Measurements from ENCODE around the gene PCDHA6.
"Not testable (repeated sequence)": the region's sequence is repeated elsewhere in the genome, so short reads cannot be mapped to it uniquely, and the experiment has no call there.

PCDHA6 gene

GRCh38 chr5:140800816-140801493 lies 26.8 kb upstream of the PCDHA6 start, which contains the start of gene PCDHA3:
TSS of gene PCDHA3 (plus strand) at chr5:140801057.
- H3K27me3 ChIP-seq (ENCODE audit: insufficient read depth, low read length): no peaks in the 10 kb centered on the region
- no peaks in the 10 kb centered on the region for H3K36me3 ChIP-seq (ENCODE audit: insufficient read depth, low read depth, low read length)
- H3K27ac ChIP-seq (ENCODE audit: low read length): no peak within 1 kb of the TSS
- H3K4me1 ChIP-seq (ENCODE audit: insufficient read depth, low read length): no peaks in the 10 kb centered on the region
- H3K9ac ChIP-seq (ENCODE audit: low read depth, low read length): no peak within 1 kb of the TSS
- H3K4me3 ChIP-seq (ENCODE audit: low read length): no peak within 1 kb of the TSS
- H3K9me3 ChIP-seq (ENCODE audit: insufficient read depth, low read depth, low read length): peaks cover 69% of the 10 kb centered on the region; the same call in 1 of the 2 replicates

- Histone ChIP-seq H3K4me3 (ENCODE audit: low read length) (no peak overlapping the region), H3K9me3 (ENCODE audit: insufficient read depth, low read depth, low read length) (peaks cover 69% of the 10 kb centered on the region; the same call in 1 of the 2 replicates), H3K36me3 (ENCODE audit: insufficient read depth, low read depth, low read length) (no peaks in the 10 kb centered on the region), H3K27me3 (ENCODE audit: insufficient read depth, low read length) (no peaks in the 10 kb centered on the region), H3K9ac (ENCODE audit: low read depth, low read length) (no peak overlapping the region), H3K4me1 (ENCODE audit: insufficient read depth, low read length) (no peaks in the 10 kb centered on the region), H3K27ac (ENCODE audit: low read length) (no peak overlapping the region)
Observed at GRCh38 chr5:140801494-140801841, 26.3 kb upstream of the PCDHA6 start.

- H3K4me3 ChIP-seq (ENCODE audit: low read length); H3K9ac ChIP-seq (ENCODE audit: low read depth, low read length); H3K27ac ChIP-seq (ENCODE audit: low read length); H3K27me3 ChIP-seq (ENCODE audit: insufficient read depth, low read length); H3K36me3 ChIP-seq (ENCODE audit: insufficient read depth, low read depth, low read length); H3K4me1 ChIP-seq (ENCODE audit: insufficient read depth, low read length): not testable (repeated sequence)
- H3K9me3 ChIP-seq (ENCODE audit: insufficient read depth, low read depth, low read length): peaks cover 67% of the 10 kb centered on the region; the same call in 1 of the 2 replicates
Observed at GRCh38 chr5:140802381-140802780, 25.4 kb upstream of the PCDHA6 start.

GRCh38 chr5:140802781-140803271 lies 24.9 kb upstream of the PCDHA6 start:
- no peaks in the 10 kb centered on the region for H3K27me3 ChIP-seq (ENCODE audit: insufficient read depth, low read length)
- H3K27ac ChIP-seq (ENCODE audit: low read length): no peak overlapping the region
- no peaks in the 10 kb centered on the region for H3K36me3 ChIP-seq (ENCODE audit: insufficient read depth, low read depth, low read length)
- no peak overlapping the region for H3K4me3 ChIP-seq (ENCODE audit: low read length)
- peaks cover 63% of the 10 kb centered on the region; the same call in 1 of the 2 replicates for H3K9me3 ChIP-seq (ENCODE audit: insufficient read depth, low read depth, low read length)
- no peaks in the 10 kb centered on the region for H3K4me1 ChIP-seq (ENCODE audit: insufficient read depth, low read length)
- no peak overlapping the region for H3K9ac ChIP-seq (ENCODE audit: low read depth, low read length)

- H3K9me3 ChIP-seq (ENCODE audit: insufficient read depth, low read depth, low read length): peaks cover 32% of the 10 kb centered on the region; the same call in 1 of the 2 replicates
- no peaks in the 10 kb centered on the region for H3K36me3 ChIP-seq (ENCODE audit: insufficient read depth, low read depth, low read length)
- H3K9ac ChIP-seq (ENCODE audit: low read depth, low read length): no peak within 1 kb of the TSS
- no peaks in the 10 kb centered on the region for H3K4me1 ChIP-seq (ENCODE audit: insufficient read depth, low read length)
- H3K27me3 ChIP-seq (ENCODE audit: insufficient read depth, low read length): no peaks in the 10 kb centered on the region
- H3K4me3 ChIP-seq (ENCODE audit: low read length): peak within 1 kb of the TSS; percentile 38
- no peak within 1 kb of the TSS for H3K27ac ChIP-seq (ENCODE audit: low read length)
Observed at GRCh38 chr5:140806834-140807775, 20.7 kb upstream of the PCDHA6 start, which contains the start of gene PCDHA4. TSS of gene PCDHA4 (plus strand) at chr5:140807068.

- H3K27ac ChIP-seq (ENCODE audit: low read length); H3K27me3 ChIP-seq (ENCODE audit: insufficient read depth, low read length); H3K4me1 ChIP-seq (ENCODE audit: insufficient read depth, low read length); H3K36me3 ChIP-seq (ENCODE audit: insufficient read depth, low read depth, low read length); H3K9ac ChIP-seq (ENCODE audit: low read depth, low read length); H3K4me3 ChIP-seq (ENCODE audit: low read length): not testable (repeated sequence)
- H3K9me3 ChIP-seq (ENCODE audit: insufficient read depth, low read depth, low read length): peaks cover 29% of the 10 kb centered on the region; the same call in 1 of the 2 replicates
Observed at GRCh38 chr5:140808241-140808888, 19.4 kb upstream of the PCDHA6 start.

GRCh38 chr5:140808889-140809291 lies 18.9 kb upstream of the PCDHA6 start:
- Histone ChIP-seq H3K9me3 (ENCODE audit: insufficient read depth, low read depth, low read length) (peaks cover 24% of the 10 kb centered on the region; the same call in 1 of the 2 replicates), H3K27ac (ENCODE audit: low read length) (no peak overlapping the region), H3K4me3 (ENCODE audit: low read length) (no peak overlapping the region), H3K4me1 (ENCODE audit: insufficient read depth, low read length) (no peaks in the 10 kb centered on the region), H3K27me3 (ENCODE audit: insufficient read depth, low read length) (no peaks in the 10 kb centered on the region), H3K36me3 (ENCODE audit: insufficient read depth, low read depth, low read length) (no peaks in the 10 kb centered on the region), H3K9ac (ENCODE audit: low read depth, low read length) (no peak overlapping the region)

GRCh38 chr5:140821375-140822280 lies 6.1 kb upstream of the PCDHA6 start, which contains the start of gene PCDHA5:
TSS of gene PCDHA5 (plus strand) at chr5:140821613.
- Histone ChIP-seq H3K9me3 (ENCODE audit: insufficient read depth, low read depth, low read length) (peaks cover 50% of the 10 kb centered on the region; the same call in 1 of the 2 replicates), H3K27ac (ENCODE audit: low read length) (no peak within 1 kb of the TSS), H3K4me3 (ENCODE audit: low read length) (no peak within 1 kb of the TSS), H3K4me1 (ENCODE audit: insufficient read depth, low read length) (no peaks in the 10 kb centered on the region), H3K27me3 (ENCODE audit: insufficient read depth, low read length) (no peaks in the 10 kb centered on the region), H3K36me3 (ENCODE audit: insufficient read depth, low read depth, low read length) (no peaks in the 10 kb centered on the region), H3K9ac (ENCODE audit: low read depth, low read length) (no peak within 1 kb of the TSS)

- no peaks in the 10 kb centered on the region for H3K4me1 ChIP-seq (ENCODE audit: insufficient read depth, low read length)
- no peak overlapping the region for H3K9ac ChIP-seq (ENCODE audit: low read depth, low read length)
- peaks cover 48% of the 10 kb centered on the region; the same call in 1 of the 2 replicates for H3K9me3 ChIP-seq (ENCODE audit: insufficient read depth, low read depth, low read length)
- no peaks in the 10 kb centered on the region for H3K36me3 ChIP-seq (ENCODE audit: insufficient read depth, low read depth, low read length)
- no peak overlapping the region for H3K27ac ChIP-seq (ENCODE audit: low read length)
- H3K27me3 ChIP-seq (ENCODE audit: insufficient read depth, low read length): no peaks in the 10 kb centered on the region
- no peak overlapping the region for H3K4me3 ChIP-seq (ENCODE audit: low read length)
Observed at GRCh38 chr5:140822281-140822629, 5.5 kb upstream of the PCDHA6 start.

GRCh38 chr5:140822969-140823368 lies 4.8 kb upstream of the PCDHA6 start:
- not testable (repeated sequence) for H3K27ac ChIP-seq (ENCODE audit: low read length); H3K9ac ChIP-seq (ENCODE audit: low read depth, low read length); H3K36me3 ChIP-seq (ENCODE audit: insufficient read depth, low read depth, low read length); H3K27me3 ChIP-seq (ENCODE audit: insufficient read depth, low read length); H3K4me3 ChIP-seq (ENCODE audit: low read length); H3K4me1 ChIP-seq (ENCODE audit: insufficient read depth, low read length)
- peaks cover 48% of the 10 kb centered on the region; the same call in 1 of the 2 replicates for H3K9me3 ChIP-seq (ENCODE audit: insufficient read depth, low read depth, low read length)
